Keratinocyte (primary cell): ENCODE results near the gene SLC7A4. TPM values are rescaled to one million over a fixed set of nuclear protein-coding genes. Genes with fewer than 3 reads are reported as not detected.
A peak's percentile ranks its signal among the peaks of the same experiment; 100 is the strongest.

Experiments used
- DNase-seq: peaks from one replicate; pipeline ENCODE4 v3.0.0-alpha.2; 2011; ENCODE audit warnings: low read depth, missing footprints, low spot score
- FAIRE-seq: peaks from 2 replicates; lab custom pipeline; 2011; peaks lifted over from hg19 to GRCh38; lab: Jason Lieb, UNC
- H2AFZ ChIP-seq: 2 replicates; pipeline ENCODE4 v1.6.0; 2012; ENCODE audit warnings: low read length, control low read depth, inconsistent platforms; ENCODE audit not compliant: control insufficient read depth
- H3K27ac ChIP-seq: 2 replicates; pipeline ENCODE4 v1.5.1; 2011; ENCODE audit warnings: low read length; ENCODE audit not compliant: control insufficient read depth, insufficient read depth
- H3K27me3 ChIP-seq: 3 replicates; pipeline ENCODE4 v1.6.0; 2011; ENCODE audit warnings: low read length; ENCODE audit not compliant: control insufficient read depth, insufficient read depth; ENCODE audit errors: extremely low read depth
- H3K36me3 ChIP-seq, 2 experiments: 2 replicates in 1 of 2; 3 replicates in 1 of 2; pipeline ENCODE4 v1.5.1; 2011; ENCODE audit warnings: low read length in 2 of 2, mild to moderate bottlenecking in 1 of 2; ENCODE audit not compliant: control insufficient read depth in 2 of 2, insufficient read depth in 2 of 2; ENCODE audit errors: extremely low read depth in 1 of 2
- H3K4me1 ChIP-seq: 3 replicates; pipeline ENCODE4 v1.5.1; 2011; ENCODE audit warnings: low read length; ENCODE audit not compliant: control insufficient read depth, insufficient read depth; ENCODE audit errors: extremely low read depth
- H3K4me2 ChIP-seq: 3 replicates; pipeline ENCODE4 v1.6.0; 2011; ENCODE audit warnings: low read depth, low read length; ENCODE audit not compliant: control insufficient read depth, insufficient read depth; ENCODE audit errors: extremely low read depth
- H3K4me3 ChIP-seq, 3 experiments: fragments of 200-600 bp in 1 of 3; sonication (generic) in 1 of 3; 2 replicates in 2 of 3; 3 replicates in 1 of 3; pipeline ENCODE4 v1.5.1; 2011 to 2016; ENCODE audit warnings: low read length in 3 of 3, mild to moderate bottlenecking in 3 of 3, control low read depth in 2 of 3, inconsistent platforms in 1 of 3, low read depth in 1 of 3, mixed read lengths in 1 of 3, mixed run types in 1 of 3, moderate library complexity in 1 of 3; ENCODE audit not compliant: control insufficient read depth in 2 of 3, insufficient read depth in 2 of 3; ENCODE audit errors: extremely low read depth in 1 of 3
- H3K79me2 ChIP-seq: 2 replicates; pipeline ENCODE4 v1.6.0; 2012; ENCODE audit warnings: low read length; ENCODE audit not compliant: control insufficient read depth, insufficient read depth
- H3K9ac ChIP-seq: 3 replicates; pipeline ENCODE4 v1.6.0; 2011; ENCODE audit warnings: low read length; ENCODE audit not compliant: control insufficient read depth, insufficient read depth; ENCODE audit errors: extremely low read depth
- H3K9me1 ChIP-seq: 3 replicates; pipeline ENCODE4 v1.6.0; 2011; ENCODE audit warnings: low read length; ENCODE audit not compliant: control insufficient read depth, insufficient read depth; ENCODE audit errors: extremely low read depth
- H3K9me3 ChIP-seq: 2 replicates; pipeline ENCODE4 v1.5.1; 2012; ENCODE audit warnings: low read depth, low read length; ENCODE audit not compliant: control insufficient read depth
- H4K20me1 ChIP-seq: 3 replicates; pipeline ENCODE4 v1.6.0; 2011; ENCODE audit warnings: low read length; ENCODE audit not compliant: control insufficient read depth, insufficient read depth; ENCODE audit errors: extremely low read depth
- CTCF ChIP-seq, 3 experiments: IDR thresholded peaks in 1 of 3; conservative IDR thresholded peaks in 1 of 3; optimal IDR thresholded peaks in 1 of 3; 2 replicates in 2 of 3; 3 replicates in 1 of 3; pipeline versions ENCODE3 to v1.5.1; 2011; ENCODE audit warnings: low read length in 3 of 3, mild to moderate bottlenecking in 3 of 3, moderate library complexity in 2 of 3, control low read depth in 1 of 3, inconsistent platforms in 1 of 3; ENCODE audit not compliant: insufficient read depth in 2 of 3; ENCODE audit errors: extremely low read depth in 1 of 3
- EZH2 ChIP-seq: IDR thresholded peaks from one replicate; pipeline ENCODE4 v1.6.1; 2012; ENCODE audit warnings: inconsistent platforms, mild to moderate bottlenecking, low read length, moderate library complexity
- dilution Hi-C: fragments of 300-500 bp; cut with MboI; formaldehyde crosslinking; loops from one replicate; pipeline ENCODE4 v1.7.0; 2020; ENCODE audit warnings: low sequenced_read_pairs; ENCODE audit not compliant: extremely low pct_ligation_motif_present
- polyA plus RNA-seq, 5 experiments: library from polyadenylated mRNA; depleted of rRNA in 3 of 5; stranded (reverse) in 3 of 5; stranded (forward) in 1 of 5; unstranded in 1 of 5; fragments of >200 nt; gene quantifications; 1 replicate in 1 of 5; 2 replicates in 3 of 5; 3 replicates in 1 of 5; pipeline versions ENCODE4 v1.2.1 to v1.2.3, GENCODE V29; 2011 to 2012; ENCODE audit warnings: missing spikeins in 2 of 5, low read depth in 1 of 5, low replicate concordance in 1 of 5

SLC7A4 gene
- polyA plus RNA-seq, 1 donor (not counting 4 experiments of a cell fraction or from before 2014, with no cell fraction given) = 0.10 TPM

DNA sequence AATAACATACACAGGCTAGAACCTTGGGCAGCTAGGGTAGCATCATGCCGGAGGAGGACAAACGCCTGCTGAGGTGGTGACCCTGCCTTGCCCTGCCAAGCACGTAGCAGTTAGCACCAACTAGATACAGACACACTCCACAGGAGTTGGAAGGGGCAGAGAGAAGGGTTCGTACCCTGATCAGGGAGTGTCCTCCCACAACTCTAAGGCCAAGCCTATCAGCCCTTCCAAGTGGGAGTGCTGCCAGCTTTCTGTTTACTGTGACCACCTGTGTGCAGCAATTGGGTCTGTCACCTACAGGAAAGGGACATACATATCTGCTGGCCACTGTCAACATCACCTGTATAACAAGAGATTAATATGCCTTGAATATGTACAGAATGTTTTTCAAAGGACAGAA, 28.6 kb downstream of the SLC7A4 start:
- no peak for TF ChIP-seq CTCF (optimal IDR thresholded peaks at IDR 0.05 in 1 of 3, IDR thresholded peaks at IDR 0.05 in 1 of 3, conservative IDR thresholded peaks at IDR 0.05 in 1 of 3; ENCODE audit: extremely low read depth in 1 of 3, insufficient read depth in 2 of 3, low read length in 3 of 3)
- no peak for TF ChIP-seq EZH2
- H3K9me1 ChIP-seq = no peaks in the 10 kb centered on the region
- FAIRE-seq = no peak
- H3K9me3 ChIP-seq = no peaks in the 10 kb centered on the region
- no peaks in the 10 kb centered on the region for H3K27me3 ChIP-seq
- DNase-seq = no peak
- no peak overlapping the region for H3K27ac ChIP-seq
- peak overlapping the region in 1 of 3 experiments; percentile 90 for H3K4me3 ChIP-seq
- H3K4me2 ChIP-seq = peak overlapping the region; percentile 99
- H2AFZ ChIP-seq = no peak overlapping the region
- H3K79me2 ChIP-seq = peaks cover 28% of the 10 kb centered on the region
- peaks cover 5 to 12% of the 10 kb centered on the region in 2 experiments for H3K36me3 ChIP-seq
- H3K4me1 ChIP-seq = peaks cover 20% of the 10 kb centered on the region
- no peaks in the 10 kb centered on the region for H4K20me1 ChIP-seq
- no peak overlapping the region for H3K9ac ChIP-seq
- dilution Hi-C loops = no loop called here

- Histone ChIP-seq H3K4me3 (peak within 1 kb of the TSS; percentile 83 to 91 (median 90)), H3K4me1 (peaks cover 20% of the 10 kb centered on the region), H3K9me3 (no peaks in the 10 kb centered on the region), H3K9me1 (no peaks in the 10 kb centered on the region), H3K4me2 (peak within 1 kb of the TSS; percentile 99), H3K27me3 (no peaks in the 10 kb centered on the region), H3K9ac (peak within 1 kb of the TSS; percentile 94), H3K27ac (peak within 1 kb of the TSS; percentile 93), H3K36me3 (peaks cover 12 to 14% of the 10 kb centered on the region in 2 experiments), H3K79me2 (peaks cover 28% of the 10 kb centered on the region), H4K20me1 (no peaks in the 10 kb centered on the region), H2AFZ (peak within 1 kb of the TSS; percentile 84)
- DNase-seq (peak; percentile 84), FAIRE-seq (no peak)
- TF ChIP-seq EZH2 (no peak), CTCF (optimal IDR thresholded peaks at IDR 0.05 in 1 of 3, IDR thresholded peaks at IDR 0.05 in 1 of 3, conservative IDR thresholded peaks at IDR 0.05 in 1 of 3; ENCODE audit: extremely low read depth in 1 of 3, insufficient read depth in 2 of 3, low read length in 3 of 3) (no peak)
- dilution Hi-C loops = no loop called here
These were observed 30.6 kb downstream of the SLC7A4 start, which contains the start of gene THAP7 for GRCh38 chr22:21001601-21002325. THAP7 (minus strand) TSS chr22:21002118; CDS start chr22:21001911, 207 bp downstream.
